Stimulated activated CD8-positive, alpha-beta memory T cell treated with anti-CD3 and anti-CD28 coated beads, Interleukin-12 subunit alpha, Interleukin-12 subunit beta, amount 100 ng/mL, for 24 hours (primary cell): ENCODE data around the gene OSBPL10.

ENCODE experiments used
- DNase-seq: peaks from one replicate; pipeline ENCODE4 v3.0.0-alpha.2; 2020; ENCODE audit errors: extremely low read depth

Gene OSBPL10

DNA sequence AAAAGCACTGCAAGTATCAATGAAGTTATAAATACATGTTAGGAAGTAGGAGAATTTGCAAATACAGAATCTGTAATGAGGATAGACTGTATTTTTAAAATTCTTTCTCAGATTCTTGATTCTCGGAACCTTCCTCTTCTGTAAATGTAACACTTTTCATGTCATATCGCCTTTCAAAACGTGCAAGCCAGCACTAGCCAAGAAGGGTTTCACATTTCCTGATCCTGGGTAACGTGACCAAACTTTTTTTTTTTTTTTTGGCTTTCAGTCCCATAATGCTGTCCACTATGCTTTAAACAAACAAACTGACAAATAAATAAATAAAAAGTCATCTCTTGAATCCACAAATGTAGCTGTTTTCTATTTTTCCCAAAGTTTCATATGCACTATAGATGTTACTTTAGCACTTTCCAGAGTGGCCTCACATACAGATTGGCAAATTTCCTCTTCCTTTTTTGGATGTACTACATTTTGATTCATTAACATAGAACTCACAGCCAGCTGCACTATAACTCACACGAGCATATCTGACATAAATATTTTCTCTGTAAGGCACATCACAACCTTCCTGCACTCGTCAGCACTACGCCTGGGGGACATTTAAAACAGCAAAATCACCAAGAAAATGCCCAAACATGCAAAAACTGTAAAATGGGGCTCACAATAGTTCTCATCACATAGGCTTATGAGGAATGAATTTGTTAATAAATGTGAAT, 208.1 kb downstream of the OSBPL10 start:
- no peak for DNase-seq

DNA sequence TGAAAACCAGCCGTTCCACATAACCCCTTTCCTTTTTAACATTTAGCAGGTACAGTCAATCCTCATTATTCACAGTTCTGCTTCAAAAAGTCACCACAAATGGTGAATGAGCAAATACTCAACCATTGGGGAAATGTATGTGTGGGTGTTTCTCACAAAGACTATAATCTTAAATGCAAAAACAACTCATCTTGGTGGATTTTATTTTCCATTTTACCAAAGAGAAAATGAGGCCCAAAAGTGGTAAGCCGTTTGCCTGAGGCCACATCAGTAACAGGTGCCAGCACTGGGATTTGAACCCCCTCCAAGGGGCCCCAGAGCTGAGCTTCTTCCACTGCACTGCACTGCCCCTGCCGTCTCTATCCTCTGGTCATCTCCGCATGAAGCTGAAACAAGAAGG, 208.8 kb downstream of the OSBPL10 start:
- DNase-seq, result no peak

DNA sequence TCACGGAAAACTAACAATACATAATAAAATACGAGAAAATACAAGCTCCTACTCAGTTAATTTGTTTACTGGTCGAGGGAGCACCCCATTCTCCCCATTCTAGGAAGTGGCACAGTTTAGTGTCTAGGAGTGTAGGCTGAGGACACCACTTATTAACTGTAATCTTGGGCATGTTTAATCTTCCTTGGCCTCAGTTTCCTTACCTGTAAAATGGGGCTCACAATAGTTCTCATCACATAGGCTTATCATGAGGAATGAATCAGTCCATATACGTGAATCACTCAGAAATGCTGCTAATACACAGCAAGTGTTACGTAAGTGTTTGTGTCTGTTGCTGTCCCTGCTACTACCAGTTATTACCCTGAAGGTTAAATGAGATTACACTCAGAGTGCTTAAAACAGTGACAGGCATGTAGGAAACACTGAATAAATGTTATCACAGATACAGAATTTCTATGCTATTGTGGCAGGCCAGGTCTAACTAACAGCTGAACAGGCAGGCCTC, 210.2 kb downstream of the OSBPL10 start:
- no peak for DNase-seq

DNA sequence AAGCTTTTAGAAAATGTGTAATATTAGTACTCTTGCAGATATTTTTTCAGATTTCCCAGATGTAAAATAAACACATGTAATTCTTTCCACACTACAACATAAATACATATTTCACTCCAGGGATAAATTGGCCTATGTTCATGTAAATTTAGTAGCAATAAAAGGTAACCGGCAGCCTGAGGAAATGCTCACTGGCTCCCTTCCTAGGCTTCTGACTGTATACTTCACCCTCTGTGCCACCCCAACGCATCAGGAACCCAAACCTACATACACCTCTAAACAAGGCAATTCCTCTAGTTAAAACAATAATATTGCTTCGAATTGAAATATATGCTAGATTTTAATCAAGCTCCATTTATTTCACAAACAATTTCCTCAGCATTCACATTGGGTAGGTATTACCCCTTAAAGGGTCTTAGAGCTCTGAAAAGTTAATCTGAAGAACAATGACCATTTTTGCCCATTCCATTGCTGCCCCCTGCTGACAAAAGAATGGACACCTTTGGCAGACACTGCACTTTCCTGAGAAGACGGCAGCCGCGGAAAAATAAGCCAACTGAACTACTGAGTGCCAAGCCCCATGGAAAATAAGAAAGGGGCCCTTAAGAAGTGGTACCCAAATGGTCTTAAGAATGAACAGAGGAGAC, 212.5 kb downstream of the OSBPL10 start:
- DNase-seq, result no peak

DNA sequence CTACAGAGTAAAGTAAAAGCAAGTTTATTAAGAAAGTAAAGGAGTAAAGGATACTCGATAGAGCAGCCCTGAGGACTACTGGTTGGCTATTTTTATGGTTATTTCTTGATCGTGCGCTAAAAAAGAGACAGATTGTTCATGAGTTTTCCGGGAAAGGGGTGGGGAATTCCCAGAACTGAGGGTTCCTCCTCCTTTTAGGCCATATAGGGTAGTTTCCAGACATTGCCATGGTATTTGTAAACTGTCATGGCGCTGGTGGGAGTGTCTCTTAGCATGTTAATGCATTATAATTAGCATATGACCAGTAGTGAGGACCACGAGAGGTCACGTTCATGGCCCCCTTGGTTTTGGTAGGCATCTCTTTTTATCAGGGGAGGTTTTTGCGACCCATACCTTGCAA, 213.1 kb downstream of the OSBPL10 start:
- DNase-seq, result no peak

DNA sequence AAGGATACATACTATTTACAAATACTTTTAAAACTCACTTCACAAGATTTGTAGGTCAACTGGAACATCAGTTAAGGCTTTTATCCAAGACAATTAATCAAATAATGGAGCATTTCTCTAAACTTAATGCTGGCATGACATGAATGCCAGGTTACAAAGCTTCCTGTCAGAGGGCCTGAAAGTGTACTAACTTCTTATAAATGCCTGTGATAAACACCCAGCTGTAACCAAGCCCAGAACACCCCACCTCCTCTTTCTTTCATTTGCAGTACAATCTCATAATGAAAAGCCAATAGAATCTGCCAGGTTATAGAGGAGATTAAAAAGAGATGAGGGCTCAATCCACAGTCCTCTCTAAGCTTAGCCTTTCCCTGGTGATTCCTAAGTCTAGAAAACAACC, 214.4 kb downstream of the OSBPL10 start:
- no peak for DNase-seq

DNA sequence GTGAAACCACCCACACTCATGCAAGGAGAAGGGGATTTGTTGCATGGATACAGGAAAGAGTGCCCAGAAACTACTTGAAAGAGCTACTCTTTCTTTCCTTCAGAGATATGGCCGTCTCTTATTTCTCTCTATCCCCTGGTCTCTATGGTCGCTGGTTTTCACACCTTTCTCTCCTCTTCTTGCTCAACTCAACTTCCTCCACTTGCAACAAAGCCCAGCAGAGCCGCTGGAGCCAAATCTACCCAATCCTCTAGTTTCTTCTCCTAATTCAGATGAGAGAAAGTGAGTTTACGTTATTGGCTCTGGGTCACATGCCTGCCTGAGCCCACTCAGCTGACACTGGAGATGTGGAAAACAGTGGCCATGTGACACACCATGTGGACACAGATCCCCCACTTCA, 215.2 kb downstream of the OSBPL10 start:
- DNase-seq, result no peak

DNA sequence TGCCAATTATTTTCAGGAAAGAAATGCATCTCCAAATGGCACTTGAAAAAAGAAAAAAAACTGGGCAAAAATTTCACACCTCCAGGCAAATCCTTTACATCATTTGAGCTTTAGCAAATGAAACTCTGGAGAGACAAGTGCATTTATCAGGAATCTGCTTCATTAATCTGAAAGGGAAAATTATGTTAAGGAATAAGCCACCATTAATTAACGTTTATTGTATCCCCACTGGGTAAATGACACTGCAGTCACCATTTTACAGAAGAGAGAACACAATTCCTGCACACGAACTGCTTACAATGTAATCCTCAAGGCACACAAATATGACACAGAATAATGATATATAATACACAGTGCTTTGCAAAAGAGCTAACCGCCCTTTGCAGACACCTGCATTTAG, 217.3 kb downstream of the OSBPL10 start:
- no peak for DNase-seq

DNA sequence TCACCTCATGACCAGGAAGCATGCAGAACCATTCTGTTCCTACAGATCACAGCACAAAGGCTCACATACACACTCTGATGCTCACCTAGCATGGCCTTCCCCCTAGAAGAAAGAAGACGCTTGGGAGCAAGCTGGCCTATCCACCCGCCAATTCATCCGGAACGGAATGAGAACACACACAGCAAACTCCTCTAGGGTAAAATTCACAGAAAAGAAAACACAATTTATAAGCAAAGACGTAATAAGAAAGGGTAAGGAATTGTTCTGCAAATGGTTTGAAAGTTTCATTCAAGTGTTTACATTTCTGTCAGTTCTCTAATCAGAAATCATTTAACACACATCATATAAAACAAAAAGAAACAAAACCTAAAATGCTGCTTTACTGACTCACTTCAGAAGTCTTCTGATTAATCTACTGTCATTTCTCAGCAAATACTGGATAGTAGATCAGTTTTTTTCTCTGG, 218.1 kb downstream of the OSBPL10 start:
- no peak for DNase-seq

DNA sequence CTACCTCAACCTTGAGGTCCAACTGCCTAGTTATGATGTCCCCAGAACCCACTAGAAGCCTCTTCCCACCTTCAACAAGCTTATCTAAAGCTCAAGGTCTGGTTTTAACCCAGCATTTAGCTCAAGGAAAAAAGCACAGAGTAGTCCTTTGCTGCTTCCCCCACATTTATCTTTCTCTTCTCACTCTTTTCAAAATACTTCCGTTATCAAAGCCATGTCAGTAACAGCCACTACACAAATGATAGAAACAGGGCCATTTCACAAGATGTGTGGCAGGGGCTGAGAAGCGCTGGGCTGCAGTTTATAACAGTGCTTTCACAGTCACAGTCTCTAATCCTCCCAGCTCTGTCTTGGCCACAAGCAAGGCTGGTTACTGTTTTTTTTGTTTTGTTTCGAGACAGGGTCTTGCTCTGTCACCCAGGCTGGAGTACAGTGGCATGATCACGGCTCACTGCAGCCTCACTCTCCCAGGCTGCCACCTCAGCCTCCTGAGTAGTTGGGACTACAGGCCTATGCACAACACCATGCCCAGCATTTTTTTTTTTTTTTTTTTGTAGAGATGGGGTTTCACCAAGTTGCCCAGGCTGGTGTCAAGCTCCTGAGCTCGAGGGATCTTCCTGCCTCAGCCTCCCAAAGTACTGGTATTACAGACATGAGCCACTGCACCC, 218.8 kb downstream of the OSBPL10 start:
- no peak for DNase-seq

DNA sequence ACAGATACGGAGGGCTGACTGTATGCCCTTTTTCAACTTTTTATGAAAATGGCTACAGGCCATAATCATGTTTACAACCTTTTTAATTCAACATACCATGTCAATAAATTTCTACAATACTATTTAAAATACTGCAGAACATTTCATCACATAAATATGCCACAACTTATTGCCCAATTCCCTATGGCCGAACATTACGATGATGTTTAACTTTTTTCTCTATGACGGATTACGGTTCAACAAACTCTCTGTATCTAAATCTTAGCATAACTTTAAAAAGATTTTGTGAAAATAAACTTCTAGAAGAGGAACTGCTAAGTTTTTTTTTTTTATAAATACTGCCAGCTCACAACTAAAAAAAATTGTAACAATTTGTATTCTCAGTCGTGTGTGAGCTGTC, 220.4 kb downstream of the OSBPL10 start:
- no peak for DNase-seq

DNA sequence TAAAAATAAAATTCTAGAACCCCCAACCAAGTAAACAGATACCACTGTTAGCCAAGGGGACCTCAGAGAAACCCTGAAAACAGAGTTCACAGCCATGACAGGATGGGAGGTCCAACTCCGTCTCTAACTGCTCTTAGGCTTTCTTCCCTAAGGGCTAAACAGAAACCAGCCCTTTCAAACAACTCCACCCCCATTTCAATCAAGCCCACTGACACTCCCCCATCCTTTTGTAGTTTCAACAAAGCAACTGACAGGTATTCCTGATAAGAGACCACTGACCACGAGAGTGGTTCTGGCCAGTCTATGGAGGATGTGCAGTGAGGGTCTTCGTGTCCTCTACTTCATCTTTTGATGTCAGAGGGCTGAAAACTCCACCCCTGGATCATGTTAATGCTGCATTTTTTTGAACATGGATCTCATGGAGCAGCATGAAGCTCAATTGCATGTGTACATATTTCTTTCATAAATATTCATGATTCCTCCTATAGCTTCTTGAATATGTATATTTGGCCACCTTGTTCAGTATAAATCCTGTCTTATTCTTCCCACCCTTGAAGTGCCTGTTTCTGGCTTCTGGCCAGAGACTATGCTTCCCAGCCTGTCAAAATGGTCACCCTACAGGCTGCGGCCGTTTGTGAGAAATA, 222.6 kb downstream of the OSBPL10 start:
- DNase-seq, result no peak

DNA sequence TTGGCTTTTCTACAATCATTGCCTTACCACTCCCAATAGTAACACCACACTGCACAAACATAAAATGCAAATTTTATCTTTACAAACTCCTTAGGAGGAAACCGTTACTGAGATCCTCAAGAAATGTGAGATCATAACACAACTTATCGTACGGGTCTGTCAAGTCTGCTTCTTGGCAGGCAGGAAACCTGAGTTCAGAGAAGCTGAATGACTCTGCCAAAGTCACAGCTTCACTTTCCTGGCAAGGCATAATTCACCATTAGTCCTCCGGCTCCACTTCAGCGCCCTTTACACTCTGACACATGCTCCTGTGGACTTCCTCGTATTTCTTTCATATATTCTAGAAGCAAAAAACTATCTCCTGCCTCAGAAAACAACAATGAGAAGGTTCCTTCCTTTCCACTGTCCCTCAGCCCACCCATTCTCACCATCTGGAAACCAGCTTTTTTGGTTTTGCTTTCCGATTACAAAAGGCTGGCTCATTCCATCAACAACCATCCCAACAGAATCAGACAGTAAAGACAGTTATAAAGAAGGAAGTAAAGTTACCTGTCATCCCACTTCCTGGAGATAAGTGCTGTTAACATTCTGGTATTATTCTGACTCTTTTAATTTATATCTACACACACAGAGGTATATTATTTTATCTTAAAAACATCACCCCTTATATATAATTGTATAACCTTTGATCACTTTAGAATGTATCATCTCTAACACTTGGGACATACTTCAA, 225.0 kb downstream of the OSBPL10 start:
- DNase-seq, result no peak

DNA sequence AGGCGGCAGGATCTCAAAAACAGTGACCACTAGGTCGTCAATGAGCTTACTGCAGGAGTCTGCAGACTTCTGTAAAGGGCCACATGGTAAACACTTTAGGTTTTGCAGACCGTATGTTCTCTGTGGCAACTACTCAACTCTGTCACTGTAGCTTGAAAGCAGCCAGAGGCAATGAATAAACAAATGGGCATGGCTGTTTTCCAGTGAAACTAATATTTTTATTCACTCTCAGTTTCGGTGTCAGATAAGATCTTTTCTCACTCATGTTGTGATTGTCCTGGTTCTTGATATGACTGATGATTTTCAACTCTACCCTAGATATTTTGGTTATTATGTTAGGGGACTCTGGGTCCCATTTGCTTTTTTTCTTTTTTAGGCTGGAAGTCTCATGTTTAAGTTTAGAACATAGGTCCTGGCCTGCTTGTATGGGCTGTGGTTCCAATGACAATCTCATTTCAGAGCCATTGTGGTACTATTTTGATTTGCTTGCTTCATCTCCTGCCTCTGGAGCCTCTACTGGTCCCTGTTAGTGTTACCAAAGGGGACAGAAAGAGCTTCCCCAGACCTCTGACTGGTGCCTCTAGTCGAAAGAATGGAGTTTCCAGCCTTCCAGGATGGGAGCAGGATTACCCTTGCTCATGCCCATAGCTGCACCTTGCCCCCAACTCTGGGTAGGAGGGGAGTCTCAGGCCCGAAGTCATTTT, 226.3 kb downstream of the OSBPL10 start:
- no peak for DNase-seq

DNA sequence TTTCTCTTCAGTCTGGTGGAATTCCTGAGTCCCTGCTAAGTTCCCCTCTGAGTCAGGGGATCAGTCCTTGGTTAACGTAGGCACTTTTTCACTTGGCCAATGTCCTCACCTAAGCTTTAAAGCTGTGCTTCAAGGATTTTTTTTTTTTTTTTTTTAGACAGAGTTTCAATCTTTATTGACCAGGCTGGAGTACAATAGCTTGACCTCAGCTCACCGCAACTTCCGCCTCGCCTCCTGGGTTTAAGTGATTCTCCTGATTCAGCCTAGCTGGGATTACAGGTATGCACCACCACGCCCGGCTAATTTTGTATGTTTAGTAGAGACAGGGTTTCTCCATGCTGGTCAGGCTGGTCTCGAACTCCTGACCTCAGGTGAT, 228.0 kb downstream of the OSBPL10 start:
- no peak for DNase-seq

DNA sequence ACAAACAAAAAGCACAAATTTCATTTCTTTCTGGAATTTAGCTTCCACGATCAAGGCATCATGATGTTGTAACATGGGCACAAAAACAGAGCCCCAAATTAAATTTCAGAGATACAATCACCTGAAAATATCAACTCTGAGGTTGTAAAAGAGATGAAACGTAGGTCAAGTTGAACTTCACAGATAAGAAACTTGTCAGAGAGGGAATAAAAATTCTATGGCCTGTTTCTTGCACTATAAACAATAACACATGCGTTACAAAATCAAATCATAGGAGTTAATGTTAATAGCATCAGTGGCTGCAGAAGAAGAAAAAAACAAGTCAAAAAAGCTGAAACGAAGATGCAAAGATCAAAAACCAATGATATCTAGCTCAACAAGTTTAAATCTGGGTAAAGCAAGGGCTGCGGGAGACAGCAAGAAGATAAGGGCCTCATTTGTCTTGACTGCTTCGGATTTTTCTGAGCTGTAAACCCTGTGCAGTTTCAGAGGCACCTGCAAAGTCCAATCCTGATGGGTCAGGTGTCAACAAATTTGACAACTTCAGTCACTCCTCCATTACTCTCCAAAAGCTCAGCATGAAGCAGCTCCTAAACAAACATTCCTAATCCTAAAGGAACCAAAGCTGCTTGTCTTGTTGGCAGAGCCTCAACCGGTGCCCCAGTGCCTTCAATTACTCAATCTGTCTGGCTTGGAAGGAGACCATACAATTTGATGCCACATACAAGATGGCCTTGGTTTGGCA, 228.6 kb downstream of the OSBPL10 start:
- no peak for DNase-seq

DNA sequence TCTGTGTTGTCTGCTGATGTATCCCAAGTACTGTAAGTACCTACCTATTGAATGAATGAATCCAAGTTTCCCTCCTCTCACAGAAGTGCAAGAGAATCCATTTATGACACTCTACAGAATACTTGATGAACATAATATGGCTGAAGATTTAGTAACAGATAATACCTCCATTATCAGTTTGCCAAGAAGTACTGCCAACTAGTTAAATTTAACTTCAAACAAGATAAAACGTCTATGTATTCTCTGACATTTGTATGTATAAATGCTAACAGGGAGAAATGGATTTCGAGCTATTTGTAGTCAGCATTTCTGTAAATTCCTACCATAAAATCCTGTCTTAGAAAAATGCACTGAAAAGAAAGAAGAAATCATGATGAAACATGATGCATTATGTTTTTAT, 230.7 kb downstream of the OSBPL10 start:
- no peak for DNase-seq

DNA sequence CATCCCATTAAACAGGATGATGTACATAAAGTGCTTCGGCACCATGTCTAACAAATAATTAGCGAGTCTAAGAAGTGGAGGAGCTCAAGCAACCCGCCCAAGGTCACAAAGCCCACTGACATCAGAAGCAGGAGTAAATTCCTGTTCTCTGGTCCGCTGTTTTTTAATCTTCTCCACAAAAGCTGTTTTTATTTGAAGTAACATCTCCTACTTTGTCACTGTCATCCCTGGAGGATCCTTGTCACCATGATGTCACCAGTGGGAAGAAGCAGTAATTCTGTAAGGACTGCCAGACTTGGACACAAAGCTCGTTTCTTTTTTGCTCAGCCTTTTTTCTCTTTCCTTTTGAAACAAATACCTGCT, 232.1 kb downstream of the OSBPL10 start:
- no peak for DNase-seq

DNA sequence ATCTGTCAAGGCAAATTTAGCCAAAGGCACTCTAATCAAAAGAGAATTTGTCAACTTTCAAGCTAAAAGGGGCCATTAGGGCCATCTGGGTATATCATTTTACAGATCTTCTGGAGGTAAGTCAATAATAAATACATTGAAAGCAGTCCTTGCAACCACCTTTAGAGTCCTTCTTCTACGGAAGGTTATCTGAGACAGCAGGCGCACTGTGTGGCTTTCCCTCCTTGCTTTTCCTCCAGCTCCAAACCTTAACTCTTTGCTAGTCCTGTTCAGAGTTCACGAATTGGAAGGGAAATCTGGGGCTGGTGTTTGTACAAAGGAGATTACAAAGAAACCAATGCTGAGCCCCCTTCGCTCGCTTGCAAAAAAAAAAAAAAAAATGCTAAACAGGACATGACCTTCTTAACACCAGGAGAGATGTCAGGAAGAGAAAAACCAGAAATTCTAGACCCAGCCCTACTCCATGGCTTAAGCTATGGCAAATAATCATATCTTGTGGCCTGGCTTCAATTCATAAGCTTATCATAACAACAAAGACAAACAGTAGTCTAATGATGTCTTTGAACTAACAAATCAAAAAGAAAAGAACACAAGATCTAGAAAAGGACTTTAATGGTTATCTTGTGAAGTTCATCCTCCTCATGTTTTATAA, 232.7 kb downstream of the OSBPL10 start:
- no peak for DNase-seq

DNA sequence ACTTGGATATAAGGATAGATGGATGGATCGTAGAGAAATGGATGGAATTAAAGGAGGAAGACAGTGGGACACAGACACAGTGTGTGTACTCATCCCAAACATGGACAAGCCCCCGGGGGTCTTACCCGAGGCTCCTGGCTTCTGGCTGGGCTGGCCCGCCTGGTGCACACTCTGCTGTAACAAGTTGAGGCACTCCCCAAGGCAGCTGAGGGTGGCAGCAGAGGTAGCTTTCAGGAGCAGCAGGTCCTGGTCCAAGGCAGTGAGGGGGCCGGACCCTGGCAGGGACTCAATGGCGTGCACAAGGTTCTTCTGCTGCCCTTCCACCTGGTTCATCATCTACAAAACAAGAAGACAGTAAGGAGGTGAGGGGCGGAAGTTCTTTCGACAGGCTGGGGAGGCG, 233.3 kb downstream of the OSBPL10 start:
- DNase-seq, result no peak
